NCI-H2171 (cell line): ENCODE results near the gene PTPRB.
"Not testable (repeated sequence)": the region's sequence is repeated elsewhere in the genome, so short reads cannot be mapped to it uniquely, and the experiment has no call there.

Source experiments
- DNase-seq: peaks from one replicate; lab custom pipeline; 2025; lab: John Stamatoyannopoulos, UW

Gene PTPRB

DNA sequence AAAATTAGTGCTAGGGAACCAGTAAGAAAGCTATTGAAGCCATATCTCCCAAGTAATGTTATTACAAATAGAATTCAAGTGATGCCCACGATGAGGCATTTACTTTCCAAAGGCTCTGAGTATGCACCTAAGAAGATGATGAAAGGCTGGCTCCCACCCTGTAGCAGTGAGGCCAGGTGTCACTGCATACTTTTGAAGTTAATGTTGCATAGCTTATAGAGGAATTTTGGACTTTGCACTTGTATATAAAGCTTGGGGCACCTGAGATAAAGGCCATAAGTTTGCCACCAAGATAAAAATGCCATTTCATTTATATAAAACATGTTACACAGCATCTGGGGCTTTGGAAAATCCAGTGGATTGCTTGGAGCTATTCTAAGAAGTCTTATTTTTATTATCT lies 96.2 kb downstream of the PTPRB start:
- DNase-seq: no peak

- DNase-seq: no peak
These were observed 100.6 kb downstream of the PTPRB start for GRCh38 chr12:70536650-70537049.

DNA sequence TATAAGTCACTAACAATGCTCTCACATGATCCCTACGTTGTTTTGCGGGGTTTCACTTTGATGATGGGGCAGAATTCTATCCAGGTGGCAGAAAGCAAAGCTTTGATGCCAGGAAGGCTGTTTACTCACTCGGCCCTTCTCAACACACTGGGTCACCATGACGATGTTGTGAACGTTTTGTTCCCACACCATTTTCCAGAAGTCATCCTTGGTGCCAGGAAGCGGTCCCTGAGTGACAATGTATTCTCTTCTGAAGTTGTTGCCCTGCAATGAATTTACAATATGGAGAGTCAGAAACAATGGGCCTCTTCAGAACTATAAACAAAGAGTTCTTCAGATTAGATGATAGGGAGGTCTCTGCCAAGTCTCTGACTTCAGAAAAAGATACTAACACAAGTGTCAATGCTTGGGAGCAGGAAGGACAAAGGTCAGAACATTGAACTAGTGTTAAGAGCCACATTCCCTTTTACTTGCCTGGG lies 101.3 kb downstream of the PTPRB start:
- no peak for DNase-seq

GRCh38 chr12:70534466-70534865 lies 102.8 kb downstream of the PTPRB start:
- no peak for DNase-seq

GRCh38 chr12:70529647-70530046 lies 107.6 kb downstream of the PTPRB start:
- DNase-seq: no peak

DNA sequence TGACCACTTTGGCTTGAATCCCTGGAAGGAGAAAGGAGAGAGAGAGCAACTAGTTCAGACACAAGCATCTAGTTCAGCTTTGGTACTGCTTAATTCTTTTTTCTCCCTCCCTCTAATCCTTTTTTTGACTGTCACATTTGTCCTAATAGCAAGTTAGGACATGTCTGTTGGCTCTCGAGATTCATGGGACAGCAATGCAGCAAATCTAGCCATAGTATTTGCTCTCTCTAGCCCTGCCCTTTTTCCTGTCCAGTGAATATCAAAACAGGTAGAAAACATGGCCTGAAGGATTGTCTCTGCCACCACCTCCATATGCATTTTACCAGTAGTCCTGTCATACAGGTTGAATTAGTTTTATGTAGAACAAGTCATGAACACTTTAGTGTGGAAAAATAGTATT lies 116.4 kb downstream of the PTPRB start:
- DNase-seq: no peak

GRCh38 chr12:70513426-70513825 lies 123.8 kb downstream of the PTPRB start:
- DNase-seq: no peak

- DNase-seq: no peak
These were observed 129.1 kb downstream of the PTPRB start for GRCh38 chr12:70508178-70508577.

- no peak for DNase-seq
These were observed 129.8 kb downstream of the PTPRB start for GRCh38 chr12:70507442-70507841.

GRCh38 chr12:70497508-70497907 lies 139.7 kb downstream of the PTPRB start:
- DNase-seq: no peak

GRCh38 chr12:70492904-70493303 lies 144.3 kb downstream of the PTPRB start:
- DNase-seq: not testable (repeated sequence)

DNA sequence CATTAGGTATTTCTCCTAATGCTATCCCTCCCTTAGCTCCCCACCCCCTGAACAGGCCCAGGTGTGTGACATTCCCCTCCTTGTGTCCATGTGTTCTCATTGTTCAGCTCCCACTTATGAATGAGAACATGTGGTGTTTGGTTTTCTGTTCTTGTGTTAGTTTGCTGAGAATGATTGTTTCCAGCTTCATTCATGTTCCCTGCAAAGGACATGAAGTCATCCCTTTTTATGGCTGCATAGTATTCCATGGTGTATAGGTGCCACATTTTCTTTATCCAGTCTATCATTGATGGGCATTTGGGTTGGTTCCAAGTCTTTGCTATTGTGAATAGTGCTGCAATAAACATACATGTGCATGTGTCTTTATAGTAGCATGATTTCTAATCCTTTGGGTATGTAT lies 146.3 kb downstream of the PTPRB start:
- not testable (repeated sequence) for DNase-seq

DNA sequence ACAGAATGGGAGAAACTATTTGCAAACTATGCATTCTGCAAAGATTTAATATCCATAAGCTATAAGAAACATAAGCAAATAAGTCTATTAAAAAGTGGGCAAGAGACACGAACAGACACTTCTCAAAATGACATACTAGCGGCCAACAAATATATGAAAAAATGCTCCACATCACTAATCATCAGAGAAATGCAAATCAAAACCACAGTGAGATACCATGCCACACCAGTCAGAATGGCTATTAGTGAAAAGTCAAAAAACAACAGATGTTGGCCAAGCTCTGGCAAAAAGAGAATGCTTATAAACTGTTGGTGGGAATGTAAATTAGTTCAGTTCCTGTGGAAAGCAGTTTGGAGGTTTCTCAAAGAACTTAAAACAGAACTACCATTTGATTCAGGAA lies 149.8 kb downstream of the PTPRB start:
- no peak for DNase-seq

DNA sequence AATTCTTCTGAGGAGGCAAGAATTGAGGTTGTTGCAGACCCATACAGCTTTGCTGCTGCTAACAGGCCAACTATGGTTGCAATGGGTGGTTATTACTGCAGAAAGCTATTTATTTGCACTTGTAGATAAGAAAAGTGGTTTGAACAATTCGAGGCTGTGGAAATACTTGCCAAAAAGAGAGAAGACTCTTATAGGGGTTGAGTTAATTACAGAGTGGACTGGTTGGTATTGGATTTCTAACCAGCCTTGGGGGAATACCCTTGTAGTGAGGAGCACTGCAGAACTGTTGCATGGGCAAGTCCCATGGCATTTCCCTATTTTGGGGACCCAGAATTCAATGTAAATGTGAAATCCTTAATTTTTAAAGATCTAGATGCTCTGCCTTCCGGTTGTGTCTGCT lies 150.6 kb downstream of the PTPRB start:
- DNase-seq: no peak

- no peak for DNase-seq
These were observed 151.5 kb downstream of the PTPRB start for GRCh38 chr12:70485704-70486103.

- no peak for DNase-seq
These were observed 152.8 kb downstream of the PTPRB start for GRCh38 chr12:70484464-70484863.

GRCh38 chr12:70482764-70483163 lies 154.5 kb downstream of the PTPRB start:
- no peak for DNase-seq

- no peak for DNase-seq
These were observed 167.9 kb downstream of the PTPRB start for GRCh38 chr12:70469221-70469820.

DNA sequence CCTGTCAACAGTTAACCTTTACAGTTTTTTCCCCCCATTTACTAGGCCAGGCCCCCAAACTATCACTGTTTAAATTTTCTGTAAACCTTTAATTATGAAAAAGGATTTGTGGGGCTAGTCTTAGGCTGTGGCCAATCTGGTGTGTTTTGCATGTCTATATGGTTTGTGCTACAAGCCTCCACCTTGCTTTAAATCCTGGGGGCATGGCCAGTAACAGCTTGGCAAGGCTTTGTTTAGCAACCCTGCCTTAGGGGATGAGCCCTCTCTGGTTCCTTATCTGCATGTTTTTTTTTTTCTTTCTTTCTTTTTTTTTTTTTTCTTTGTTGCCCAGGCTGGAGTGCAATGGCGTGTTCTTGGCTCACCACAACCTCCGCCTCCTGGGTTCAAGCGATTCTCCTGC lies 168.5 kb downstream of the PTPRB start:
- no peak for DNase-seq

GRCh38 chr12:70467918-70468733 lies 169.1 kb downstream of the PTPRB start:
- DNase-seq: no peak

- DNase-seq: no peak
These were observed 169.8 kb downstream of the PTPRB start for GRCh38 chr12:70467476-70467875.

GRCh38 chr12:70466753-70467152 lies 170.5 kb downstream of the PTPRB start:
- no peak for DNase-seq
